Colonic mucosa (tissue), 4 donors: ENCODE measurements around the gene KCTD11. TPM values are rescaled to one million over a fixed set of nuclear protein-coding genes. Genes with fewer than 3 reads are reported as not detected.

ENCODE experiments used
- DNase-seq: peaks from one replicate; pipeline ENCODE4 v3.0.0-alpha.2; 2020
- H3K27ac ChIP-seq: fragments of 200-600 bp; one replicate; pipeline ENCODE4 v1.8.0; 2021
- H3K27me3 ChIP-seq: fragments of 200-600 bp; one replicate; pipeline ENCODE4 v1.8.0; 2021
- H3K36me3 ChIP-seq: fragments of 200-600 bp; one replicate; pipeline ENCODE4 v1.8.0; 2021
- H3K4me1 ChIP-seq: fragments of 200-600 bp; one replicate; pipeline ENCODE4 v1.8.0; 2021; ENCODE audit warnings: mild to moderate bottlenecking
- H3K4me3 ChIP-seq: fragments of 200-600 bp; one replicate; pipeline ENCODE4 v1.8.0; 2021
- H3K9ac ChIP-seq, 2 donors: one replicate each; pipeline ENCODE4 v1.7.0; 2013; ENCODE audit warnings: control low read depth in 2 of 2, low read depth in 2 of 2, low read length in 2 of 2
- H3K9me3 ChIP-seq: fragments of 200-600 bp; one replicate; pipeline ENCODE4 v1.8.0; 2021
- intact Hi-C: fragments of 100-400 bp; cut with DNase I; formaldehyde crosslinking; loops from one replicate; pipeline ENCODE4 v1.14.1; 2022
- total RNA-seq, 2 donors: library from RNA; stranded (reverse); fragmentation: NEBNext Ultra II Directional in 1 of 2; extraction: Animal tissue kit (Norgen Biotek cat#: 25700) in 1 of 2; gene quantifications; one replicate each; pipeline ENCODE4 v1.2.1, GENCODE V29; 2021
- TF ChIP-seq, protein P1 (sequence below): fragments of 200-600 bp; IDR thresholded peaks from one replicate; pipeline ENCODE4 v1.8.0; 2022; ENCODE audit warnings: antibody characterized with exemption, mild to moderate bottlenecking
- donor health status: healthy.
- donor health status: DM: no; HTN: no; CAD: no.
- donor health status: DM: no; HTN: no; CAD: no.

KCTD11 gene
- total RNA-seq, 2 donors from 2014 or later, result 5.6 to 12.6 TPM

GRCh38 chr17:7313890-7314718, 37.9 kb upstream of the KCTD11 start:
- peaks cover 30% of the 10 kb centered on the region for H3K36me3 ChIP-seq
- H3K27ac ChIP-seq, result peak overlapping the region; percentile 92
- peak overlapping the region; percentile 98 for H3K4me3 ChIP-seq
- H3K4me1 ChIP-seq, result peaks cover 20% of the 10 kb centered on the region
- H3K9ac ChIP-seq, result peak overlapping the region; percentile 92
- TF ChIP-seq, protein P1, sequence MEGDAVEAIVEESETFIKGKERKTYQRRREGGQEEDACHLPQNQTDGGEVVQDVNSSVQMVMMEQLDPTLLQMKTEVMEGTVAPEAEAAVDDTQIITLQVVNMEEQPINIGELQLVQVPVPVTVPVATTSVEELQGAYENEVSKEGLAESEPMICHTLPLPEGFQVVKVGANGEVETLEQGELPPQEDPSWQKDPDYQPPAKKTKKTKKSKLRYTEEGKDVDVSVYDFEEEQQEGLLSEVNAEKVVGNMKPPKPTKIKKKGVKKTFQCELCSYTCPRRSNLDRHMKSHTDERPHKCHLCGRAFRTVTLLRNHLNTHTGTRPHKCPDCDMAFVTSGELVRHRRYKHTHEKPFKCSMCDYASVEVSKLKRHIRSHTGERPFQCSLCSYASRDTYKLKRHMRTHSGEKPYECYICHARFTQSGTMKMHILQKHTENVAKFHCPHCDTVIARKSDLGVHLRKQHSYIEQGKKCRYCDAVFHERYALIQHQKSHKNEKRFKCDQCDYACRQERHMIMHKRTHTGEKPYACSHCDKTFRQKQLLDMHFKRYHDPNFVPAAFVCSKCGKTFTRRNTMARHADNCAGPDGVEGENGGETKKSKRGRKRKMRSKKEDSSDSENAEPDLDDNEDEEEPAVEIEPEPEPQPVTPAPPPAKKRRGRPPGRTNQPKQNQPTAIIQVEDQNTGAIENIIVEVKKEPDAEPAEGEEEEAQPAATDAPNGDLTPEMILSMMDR, result no peak
- intact Hi-C loops, result no loop called here
- no peak for DNase-seq
- no peaks in the 10 kb centered on the region for H3K27me3 ChIP-seq
- H3K9me3 ChIP-seq, result no peaks in the 10 kb centered on the region

GRCh38 chr17:7314719-7315569, 37.0 kb upstream of the KCTD11 start, which contains the start of gene GPS2:
Gene GPS2 (minus strand): TSS chr17:7315360. CDS start chr17:7315052, 308 bp downstream.
- peak; percentile 94 for DNase-seq
- no peaks in the 10 kb centered on the region for H3K9me3 ChIP-seq
- peak within 1 kb of the TSS; percentile 98 for H3K4me3 ChIP-seq
- H3K27ac ChIP-seq, result peak within 1 kb of the TSS; percentile 92
- H3K36me3 ChIP-seq, result peaks cover 26% of the 10 kb centered on the region
- H3K9ac ChIP-seq, result peak within 1 kb of the TSS; percentile 92
- H3K27me3 ChIP-seq, result no peaks in the 10 kb centered on the region
- TF ChIP-seq, protein P1, result no peak
- peaks cover 16% of the 10 kb centered on the region for H3K4me1 ChIP-seq
- intact Hi-C loops, result no loop called here

DNA sequence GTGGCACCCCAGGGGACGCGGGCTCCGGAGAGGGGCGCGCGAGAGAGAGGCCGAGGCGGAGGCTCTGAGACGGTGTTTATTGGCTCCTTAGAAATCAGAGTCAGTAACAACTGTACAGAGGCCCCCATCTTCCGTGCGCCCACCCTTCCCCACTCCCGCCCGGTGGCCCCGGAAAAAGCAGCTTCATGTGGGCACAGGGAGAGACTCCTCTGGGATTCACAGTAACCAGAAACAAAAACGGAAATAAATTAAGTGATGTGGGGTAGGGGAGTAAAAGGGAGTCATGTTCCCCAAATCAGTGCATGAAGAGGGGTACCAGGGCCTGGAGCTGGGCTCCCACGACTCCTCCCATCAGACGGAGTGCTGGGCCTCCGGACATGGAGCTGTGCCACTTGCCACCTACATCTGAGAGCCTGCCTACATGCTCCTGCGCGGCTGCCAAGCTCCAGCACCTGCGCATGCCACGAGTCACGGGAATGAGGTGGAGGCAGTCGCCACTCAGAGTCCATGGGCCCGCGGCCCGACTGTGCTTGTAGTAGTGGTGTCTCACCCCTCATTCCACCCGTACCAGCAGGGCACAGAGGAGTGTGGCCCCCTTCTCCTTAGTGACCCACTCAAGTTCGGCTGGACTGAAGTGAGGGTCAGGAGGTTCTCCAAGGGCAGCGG, 36.3 kb upstream of the KCTD11 start:
- peak overlapping the region; percentile 92 for H3K27ac ChIP-seq
- H3K9ac ChIP-seq, result peak overlapping the region; percentile 83 to 92
- peaks cover 13% of the 10 kb centered on the region for H3K4me1 ChIP-seq
- intact Hi-C loops, result no loop called here
- DNase-seq, result no peak
- H3K4me3 ChIP-seq, result peak overlapping the region; percentile 98
- no peaks in the 10 kb centered on the region for H3K27me3 ChIP-seq
- H3K9me3 ChIP-seq, result no peaks in the 10 kb centered on the region
- TF ChIP-seq, protein P1, result no peak
- H3K36me3 ChIP-seq, result peaks cover 19% of the 10 kb centered on the region

- Histone ChIP-seq H3K36me3 (peaks cover 25% of the 10 kb centered on the region), H3K4me1 (peaks cover 13% of the 10 kb centered on the region), H3K9me3 (no peaks in the 10 kb centered on the region), H3K27me3 (no peaks in the 10 kb centered on the region), H3K27ac (no peak overlapping the region), H3K9ac (no peak overlapping the region), H3K4me3 (no peak overlapping the region)
- intact Hi-C loops, result no loop called here
- TF ChIP-seq, protein P1, result no peak
- DNase-seq, result no peak
Measured at GRCh38 chr17:7317161-7317803, 34.7 kb upstream of the KCTD11 start.
